Heart left ventricle (tissue), 13 donors: ENCODE data around the gene EIF2S3.

Experiments used
- CTCF ChIP-seq, 12 donors: fragments of 200-600 bp; sonication (generic) in 4 of 12; IDR thresholded peaks; one replicate each; pipeline versions ENCODE4 v1.5.0 to v1.8.0; 2018 to 2022; ENCODE audit warnings: antibody characterized with exemption in 12 of 12, mild to moderate bottlenecking in 5 of 12
- POLR2A ChIP-seq, 2 donors: fragments of 450-650 bp; IDR thresholded peaks; one replicate each; pipeline ENCODE4 v1.6.1; 2017; ENCODE audit warnings: antibody characterized with exemption in 2 of 2, mild to moderate bottlenecking in 2 of 2, moderate library complexity in 2 of 2
- donor health status: ischemic (EF 13 %, LVEDD 7.1; RV severe dilation, severe dysfunction).
- donor health status: DM: no; HTN: yes; CAD: no.
- donor health status: DM: no; HTN: no; CAD: no.
- donor health status: ischemic (EF 25% LVEDD 6.9; RV normal size, moderate dysfunction).
- donor health status: ischemic (EF 25% LVEDD 5.7; RV mildly dilated, moderate dysfunction).
- donor health status: ischemic (EF 35%, LVEDD 5.7; RV mildly dilated, moderate dysfunction).
- donor health status: nonischemic (EF 11% LVEDD 7.7; RV severe dilation, severe dysfunction).
- donor health status: DM: yes; HTN: yes; CAD: no.
- donor health status: PGD.
- donor health status: ischemic (EF 29% LVEDD 5.4; RV normal size, mild dysfunction).
- donor health status: nonischemic (EF 23%, LVEDD 6.1; RV moderate dilation, normal function).

- TF ChIP-seq CTCF (IDR thresholded peaks at IDR 0.05) (no peak), POLR2A (IDR thresholded peaks at IDR 0.05) (peak in 1 of 2 donors; percentile 33)
Observed at GRCh38 chrX:24025741-24026403, 28.9 kb upstream of the EIF2S3 start.
